GM12878 (cell line): ENCODE measurements around the gene ANXA10. TPM values are rescaled to one million over a fixed set of nuclear protein-coding genes. Genes with fewer than 3 reads are reported as not detected.

Experiments used
- ATAC-seq: fragments of 200-7000 bp; cut with Tn5 transposase; 3 replicates; pipeline ENCODE4 v1.9.1; 2020; ENCODE audit warnings: mild to moderate bottlenecking, moderate library complexity
- BruUV-seq: library from RNA; stranded (reverse); fragments of 400-500 nt; replicated peaks from 2 replicates; lab custom pipeline; 2021; lab: Mats Ljungman, UMichigan
- CTCF ChIA-PET: fragments of 300-600 bp; sonication (Branson Sonifier 250); formaldehyde crosslinking; extraction: SDS; loops from one replicate; lab custom pipeline; 2021; ENCODE audit warnings: inconsistent platforms; lab: Yijun Ruan, JAX
- POLR2A ChIA-PET: fragments of 350-600 bp; formaldehyde crosslinking; extraction: SDS; loops from one replicate; lab custom pipeline; 2021; ENCODE audit warnings: inconsistent platforms; lab: Charles Lee
- RAD21 ChIA-PET: fragments of 300-600 bp; sonication (Branson Sonifier 250); formaldehyde crosslinking; loops from one replicate; lab custom pipeline; 2023; ENCODE audit warnings: antibody characterized with exemption; ENCODE audit not compliant: unreplicated experiment; lab: Charles Lee
- SMC1A ChIA-PET: fragments of 300-600 bp; sonication (Branson Sonifier 250); formaldehyde crosslinking; loops from one replicate; lab custom pipeline; 2023; ENCODE audit not compliant: unreplicated experiment, uncharacterized antibody; lab: Charles Lee
- DNase-seq: peaks from one replicate; pipeline ENCODE4 v3.0.0-alpha.2; 2011; ENCODE audit warnings: low read depth, low spot score
- FAIRE-seq: peaks from 3 replicates; lab custom pipeline; 2011; peaks lifted over from hg19 to GRCh38; lab: Jason Lieb, UNC
- H2AFZ ChIP-seq: 2 replicates; pipeline ENCODE4 v1.6.0; 2011; ENCODE audit warnings: low read depth, low read length, control low read depth; ENCODE audit not compliant: control insufficient read depth
- H3K27ac ChIP-seq: 2 replicates; pipeline ENCODE4 v1.5.1; 2011; ENCODE audit warnings: control low read depth; ENCODE audit not compliant: control insufficient read depth, insufficient read depth
- H3K27me3 ChIP-seq, 2 experiments: replicated peaks in 1 of 2; 2 replicates each; pipeline versions ENCODE4 v1.6.0 to v1.6.1; 2011; ENCODE audit warnings: low read length in 1 of 2; ENCODE audit not compliant: control insufficient read depth in 2 of 2, insufficient read depth in 2 of 2
- H3K36me3 ChIP-seq, 2 experiments: 2 replicates each; pipeline ENCODE4 v1.5.1; 2011; ENCODE audit warnings: low read length in 1 of 2; ENCODE audit not compliant: control insufficient read depth in 2 of 2, insufficient read depth in 2 of 2
- H3K4me1 ChIP-seq: 2 replicates; pipeline ENCODE4 v1.6.1; 2011; ENCODE audit warnings: mild to moderate bottlenecking, low read length, moderate library complexity, mixed read lengths; ENCODE audit not compliant: control insufficient read depth, insufficient read depth
- H3K4me2 ChIP-seq: 2 replicates; pipeline ENCODE4 v1.6.0; 2011; ENCODE audit warnings: control low read depth; ENCODE audit not compliant: control insufficient read depth, insufficient read depth
- H3K4me3 ChIP-seq: fragments of 200-600 bp; sonication (generic); 2 replicates; pipeline ENCODE4 v1.5.1; 2016
- H3K79me2 ChIP-seq: 2 replicates; pipeline ENCODE4 v1.6.0; 2011; ENCODE audit warnings: low read length; ENCODE audit not compliant: control insufficient read depth, insufficient read depth
- H3K9ac ChIP-seq: 2 replicates; pipeline ENCODE4 v1.8.0; 2011; ENCODE audit warnings: low read length, control low read depth, mixed read lengths; ENCODE audit not compliant: control insufficient read depth, insufficient read depth
- H3K9me3 ChIP-seq: replicated peaks from 3 replicates; pipeline ENCODE4 v1.5.1; 2011; ENCODE audit warnings: mild to moderate bottlenecking, low read length; ENCODE audit not compliant: control insufficient read depth, insufficient read depth
- H4K20me1 ChIP-seq: 2 replicates; pipeline ENCODE4 v1.6.0; 2011; ENCODE audit not compliant: control insufficient read depth, insufficient read depth
- BHLHE40 ChIP-seq, 2 experiments: fragments of 450-650 bp in 1 of 2; IDR thresholded peaks; 2 replicates each; pipeline ENCODE4 v1.6.1; 2011 to 2017; ENCODE audit warnings: low read depth in 2 of 2, borderline replicate concordance in 1 of 2, improper control_type of control experiment in 1 of 2, low read length in 1 of 2, mild to moderate bottlenecking in 1 of 2
- CEBPZ ChIP-seq: fragments of 150-350 bp; IDR thresholded peaks from 2 replicates; pipeline ENCODE4 v1.6.1; 2016; ENCODE audit warnings: low read depth, low read length
- CHD4 ChIP-seq: fragments of 200-600 bp; sonication (generic); IDR thresholded peaks from 2 replicates; pipeline ENCODE4 v1.6.1; 2016; ENCODE audit warnings: mild to moderate bottlenecking
- IKZF1 ChIP-seq: fragments of 450-650 bp; conservative IDR thresholded peaks from 2 replicates; pipeline ENCODE4 v1.6.1; 2017; ENCODE audit warnings: antibody characterized with exemption, mild to moderate bottlenecking
- MYB ChIP-seq: fragments of 150-350 bp; IDR thresholded peaks from 2 replicates; pipeline ENCODE4 v1.6.1; 2014; ENCODE audit warnings: mild to moderate bottlenecking, low read depth, low read length, borderline replicate concordance
- NR2C1 ChIP-seq: fragments of 450-650 bp; IDR thresholded peaks from 2 replicates; pipeline ENCODE4 v1.6.1; 2017; ENCODE audit warnings: antibody characterized with exemption, mild to moderate bottlenecking, moderate library complexity
- PBX3 ChIP-seq: IDR thresholded peaks from 2 replicates; pipeline ENCODE4 v1.6.1; 2011; ENCODE audit warnings: mild to moderate bottlenecking, low read depth, low read length, moderate library complexity; ENCODE audit not compliant: insufficient replicate concordance
- REST ChIP-seq: IDR thresholded peaks from 2 replicates; pipeline ENCODE4 v1.6.1; 2012; ENCODE audit warnings: mild to moderate bottlenecking, low read depth, low read length
- SREBF2 ChIP-seq: IDR thresholded peaks from 2 replicates; pipeline ENCODE4 v1.6.1; 2012; ENCODE audit warnings: mild to moderate bottlenecking, low read length
- TARDBP ChIP-seq: IDR thresholded peaks from 2 replicates; pipeline ENCODE4 v1.6.1; 2016; ENCODE audit warnings: borderline replicate concordance
- YBX1 ChIP-seq: fragments of 450-650 bp; IDR thresholded peaks from 2 replicates; pipeline ENCODE4 v1.6.1; 2016; ENCODE audit warnings: antibody characterized with exemption
- WGBS: methylation state at CpG from one replicate; pipeline ENCODE4 v1.1.6; 2016; ENCODE audit warnings: low lambda C conversion rate; ENCODE audit not compliant: insufficient replicate concordance, insufficient coverage; ENCODE audit errors: missing lambda C conversion rate; 5-methylcytosine and 5-hydroxymethylcytosine counted together
- in situ Hi-C: fragments of 300-500 bp; cut with MboI; formaldehyde crosslinking; loops from 9 replicates; pipeline ENCODE4 v1.14.3; 2018; ENCODE audit warnings: mixed read lengths
- intact Hi-C: fragments of 100-400 bp; cut with micrococcal nuclease; formaldehyde crosslinking; loops from one replicate; pipeline ENCODE4 v1.14.2; 2022; ENCODE audit not compliant: unreplicated experiment
- polyA plus RNA-seq, 11 experiments: library from polyadenylated mRNA; depleted of rRNA in 4 of 11; unstranded in 6 of 11; stranded (reverse) in 5 of 11; fragments of >200 nt; fragmentation: Nextera tagmentation in 4 of 11; fragmentation: Illumina TruSeq in 1 of 11; extraction: Ambion mirVana in 4 of 11; extraction: Trizol in 1 of 11; gene quantifications; 1 replicate in 1 of 11; 2 replicates in 10 of 11; pipeline versions ENCODE4 v1.2.1 to v1.2.3, GENCODE V29; 2011 to 2016; ENCODE audit warnings: inconsistent platforms in 2 of 11, missing spikeins in 2 of 11, low read depth in 1 of 11
- total RNA-seq, 4 experiments: library from RNA; depleted of rRNA in 3 of 4; stranded (reverse); fragments of >200 nt in 3 of 4; fragmentation: Illumina TruSeq in 1 of 4; extraction: Trizol in 1 of 4; gene quantifications; 2 replicates each; pipeline versions ENCODE4 v1.2.1 to v1.2.3, GENCODE V29; 2013 to 2021

The ANXA10 gene
- total and polyA plus RNA-seq, 10 of the 15 experiments (the other 5 are each of a cell fraction or from before 2014, with no cell fraction given) = not detected

- TF ChIP-seq REST (no peak), IKZF1 (no peak)
Measured at GRCh38 chr4:168096407-168096784, 4.1 kb downstream of the ANXA10 start (continued).

GRCh38 chr4:168097161-168097560 is 4.8 kb downstream of the ANXA10 start:
- no peak overlapping the region for H2AFZ ChIP-seq
- no peaks in the 10 kb centered on the region for H4K20me1 ChIP-seq
- no peaks in the 10 kb centered on the region for H3K27me3 ChIP-seq
- no peak for ATAC-seq
- no peak overlapping the region for H3K4me2 ChIP-seq
- DNase-seq = no peak
- CTCF ChIA-PET = no interaction called here
- no peaks in the 10 kb centered on the region for H3K79me2 ChIP-seq
- no peaks in the 10 kb centered on the region for H3K9me3 ChIP-seq
- RAD21 ChIA-PET = no interaction called here
- TF ChIP-seq PBX3 (no peak), TARDBP (no peak), BHLHE40 (IDR thresholded peaks at IDR 0.05; ENCODE audit: borderline replicate concordance in 1 of 2, low read depth in 2 of 2, low read length in 1 of 2) (no peak), CEBPZ (no peak), NR2C1 (no peak), YBX1 (no peak), CHD4 (no peak), MYB (no peak), SREBF2 (no peak)
- no TSS peak for BruUV-seq
- H3K36me3 ChIP-seq = no peaks in the 10 kb centered on the region
- H3K4me1 ChIP-seq = no peaks in the 10 kb centered on the region
- intact Hi-C loops (no loop called here), in situ Hi-C loops (no loop called here)
- H3K4me3 ChIP-seq = no peak overlapping the region
- no peak for FAIRE-seq
- SMC1A ChIA-PET = interaction anchor here (0.6 kb wide), 1 partner anchor 508 kb away, joined by 3 read pairs; no protein-coding TSS in a partner anchor
- no peak overlapping the region for H3K9ac ChIP-seq
- 18% methylated on average over 2 of the region's 2 CpGs for WGBS
- POLR2A ChIA-PET = no interaction called here
- H3K27ac ChIP-seq = no peak overlapping the region
